H9 (cell line): ENCODE data around the gene CDH16. TPM values are rescaled to one million over a fixed set of nuclear protein-coding genes. Genes with fewer than 3 reads are reported as not detected.

Experiments
- DNase-seq: peaks from one replicate; pipeline ENCODE4 v3.0.0-alpha.2; 2017
- H2AFZ ChIP-seq: one replicate; pipeline ENCODE4 v1.6.1; 2013; ENCODE audit warnings: mild to moderate bottlenecking, low read length, control low read depth, moderate library complexity
- H2AK5ac ChIP-seq: 2 replicates; pipeline ENCODE4 v1.6.1; 2013; ENCODE audit warnings: low read length, control low read depth, mixed read lengths; ENCODE audit not compliant: insufficient read length
- H2BK120ac ChIP-seq: one replicate; pipeline ENCODE4 v1.6.1; 2013; ENCODE audit warnings: low read depth, mild to moderate bottlenecking, low read length, control low read depth, inconsistent platforms; ENCODE audit not compliant: poor library complexity, severe bottlenecking
- H2BK12ac ChIP-seq: 2 replicates; pipeline ENCODE4 v1.6.1; 2013; ENCODE audit warnings: low read length, control low read depth, mixed read lengths, low read depth; ENCODE audit not compliant: insufficient read length
- H2BK15ac ChIP-seq: 2 replicates; pipeline ENCODE4 v1.6.1; 2013; ENCODE audit warnings: low read depth, low read length, control low read depth
- H2BK20ac ChIP-seq: one replicate; pipeline ENCODE4 v1.6.1; 2013; ENCODE audit warnings: low read depth, mild to moderate bottlenecking, low read length, control low read depth, inconsistent platforms; ENCODE audit not compliant: poor library complexity, severe bottlenecking
- H2BK5ac ChIP-seq: 2 replicates; pipeline ENCODE4 v1.6.1; 2013; ENCODE audit warnings: low read length, control low read depth, mixed read lengths; ENCODE audit not compliant: insufficient read length
- H3K14ac ChIP-seq: 2 replicates; pipeline ENCODE4 v1.6.1; 2013; ENCODE audit warnings: low read length, control low read depth; ENCODE audit not compliant: insufficient read depth
- H3K18ac ChIP-seq: 2 replicates; pipeline ENCODE4 v1.6.1; 2013; ENCODE audit warnings: low read depth, mild to moderate bottlenecking, mixed read lengths, low read length, control low read depth; ENCODE audit not compliant: insufficient read length
- H3K23ac ChIP-seq: 2 replicates; pipeline ENCODE4 v1.6.1; 2013; ENCODE audit warnings: low read length, control low read depth, mixed read lengths, low read depth; ENCODE audit not compliant: insufficient read length
- H3K23me2 ChIP-seq: 2 replicates; pipeline ENCODE4 v1.6.1; 2013; ENCODE audit warnings: low read depth, mild to moderate bottlenecking, mixed read lengths, low read length, control low read depth; ENCODE audit not compliant: insufficient read length, poor library complexity, severe bottlenecking
- H3K27ac ChIP-seq: 2 replicates; pipeline ENCODE4 v1.5.1; 2013; ENCODE audit warnings: low read length, control low read depth, mixed read lengths, low read depth; ENCODE audit not compliant: insufficient read length
- H3K27me3 ChIP-seq: 2 replicates; pipeline ENCODE4 v1.6.1; 2013; ENCODE audit warnings: low read length, control low read depth, inconsistent platforms; ENCODE audit not compliant: insufficient read depth
- H3K4ac ChIP-seq: 2 replicates; pipeline ENCODE4 v1.6.1; 2013; ENCODE audit warnings: low read depth, mild to moderate bottlenecking, control low read depth, inconsistent platforms, low read length, moderate library complexity
- H3K4me1 ChIP-seq: 2 replicates; pipeline ENCODE4 v1.6.1; 2013; ENCODE audit warnings: low read length, control low read depth, inconsistent platforms; ENCODE audit not compliant: insufficient read depth
- H3K4me2 ChIP-seq: 2 replicates; pipeline ENCODE4 v1.6.1; 2013; ENCODE audit warnings: low read length, control low read depth, mixed read lengths; ENCODE audit not compliant: insufficient read length, insufficient read depth
- H3K56ac ChIP-seq: 2 replicates; pipeline ENCODE4 v1.6.1; 2013; ENCODE audit warnings: low read depth, mild to moderate bottlenecking, mixed read lengths, low read length, control low read depth; ENCODE audit not compliant: insufficient read length
- H3K79me1 ChIP-seq: 2 replicates; pipeline ENCODE4 v1.6.1; 2013; ENCODE audit warnings: low read depth, mild to moderate bottlenecking, moderate library complexity, low read length, control low read depth, inconsistent platforms; ENCODE audit not compliant: insufficient read depth, poor library complexity, severe bottlenecking
- H3K79me2 ChIP-seq: 2 replicates; pipeline ENCODE4 v1.6.1; 2013; ENCODE audit warnings: low read length, control low read depth, inconsistent platforms; ENCODE audit not compliant: insufficient read depth
- H3K9ac ChIP-seq: 2 replicates; pipeline ENCODE4 v1.6.1; 2013; ENCODE audit warnings: low read length, control low read depth, mixed read lengths; ENCODE audit not compliant: insufficient read length; ENCODE audit errors: extremely low read depth
- H3K9me3 ChIP-seq: one replicate; pipeline ENCODE4 v1.6.1; 2013; ENCODE audit warnings: low read depth, low read length, inconsistent platforms; ENCODE audit not compliant: control insufficient read depth
- H3T11ph ChIP-seq: one replicate; pipeline ENCODE4 v1.6.1; 2013; ENCODE audit warnings: mild to moderate bottlenecking, low read length, control low read depth, inconsistent platforms
- H4K20me1 ChIP-seq: one replicate; pipeline ENCODE4 v1.6.1; 2013; ENCODE audit not compliant: control insufficient read depth, insufficient read length, insufficient read depth
- H4K5ac ChIP-seq: 2 replicates; pipeline ENCODE4 v1.6.1; 2013; ENCODE audit warnings: low read depth, mild to moderate bottlenecking, mixed read lengths, low read length, control low read depth; ENCODE audit not compliant: insufficient read length
- H4K8ac ChIP-seq: replicated peaks from 2 replicates; pipeline ENCODE4 v1.6.1; 2013; ENCODE audit warnings: low read length, control low read depth, mixed read lengths, low read depth; ENCODE audit not compliant: insufficient read length
- H4K91ac ChIP-seq: 2 replicates; pipeline ENCODE4 v1.6.1; 2013; ENCODE audit warnings: low read depth, mild to moderate bottlenecking, moderate library complexity, mixed read lengths, low read length, control low read depth; ENCODE audit not compliant: insufficient read length
- H3K27ac Mint-ChIP-seq, 3 experiments: 2 replicates in 2 of 3; 3 replicates in 1 of 3; pipeline ENCODE4 v1.8.0; 2020 to 2021; ENCODE audit warnings: mixed read lengths in 3 of 3, mild to moderate bottlenecking in 1 of 3, moderate library complexity in 1 of 3
- H3K27me3 Mint-ChIP-seq: 2 replicates; pipeline ENCODE4 v1.8.0; 2021; ENCODE audit warnings: low read depth, mild to moderate bottlenecking, moderate library complexity, mixed read lengths
- H3K36me3 Mint-ChIP-seq, 3 experiments: 2 replicates in 2 of 3; 3 replicates in 1 of 3; pipeline ENCODE4 v1.8.0; 2020 to 2021; ENCODE audit warnings: low read depth in 3 of 3, mixed read lengths in 3 of 3; ENCODE audit not compliant: insufficient read depth in 1 of 3
- H3K4me1 Mint-ChIP-seq, 2 experiments: 2 replicates each; pipeline ENCODE4 v1.8.0; 2020; ENCODE audit warnings: mixed read lengths in 2 of 2
- H3K4me3 Mint-ChIP-seq, 2 experiments: 2 replicates in 1 of 2; 3 replicates in 1 of 2; pipeline ENCODE4 v1.8.0; 2020 to 2021; ENCODE audit warnings: mild to moderate bottlenecking in 2 of 2, mixed read lengths in 2 of 2, moderate library complexity in 1 of 2
- H3K9me3 Mint-ChIP-seq, 2 experiments: 2 replicates in 1 of 2; 3 replicates in 1 of 2; pipeline ENCODE4 v1.8.0; 2020; ENCODE audit warnings: mild to moderate bottlenecking in 2 of 2, mixed read lengths in 2 of 2, moderate library complexity in 1 of 2
- WGBS: extraction: QIAGEN DNeasy Blood & Tissue Kit; methylation state at CpG from one replicate; pipeline ENCODE4 v1.1.7; 2013; ENCODE audit warnings: missing lambda C conversion rate, low lambda C conversion rate, mixed read lengths; ENCODE audit not compliant: insufficient read length; ENCODE audit errors: extremely low coverage; 5-methylcytosine and 5-hydroxymethylcytosine counted together
- total RNA-seq: library from RNA; stranded (reverse); gene quantifications from 2 replicates; pipeline ENCODE4 v1.2.1, GENCODE V29; 2021
- TF ChIP-seq, protein P1 (sequence below): fragments of 200-600 bp; sonication (generic); conservative IDR thresholded peaks from 3 replicates; pipeline ENCODE4 v1.8.0; 2021; ENCODE audit warnings: antibody characterized with exemption, mild to moderate bottlenecking

CDH16 gene
- total RNA-seq, 1 experiment from 2014 or later: not detected

DNA sequence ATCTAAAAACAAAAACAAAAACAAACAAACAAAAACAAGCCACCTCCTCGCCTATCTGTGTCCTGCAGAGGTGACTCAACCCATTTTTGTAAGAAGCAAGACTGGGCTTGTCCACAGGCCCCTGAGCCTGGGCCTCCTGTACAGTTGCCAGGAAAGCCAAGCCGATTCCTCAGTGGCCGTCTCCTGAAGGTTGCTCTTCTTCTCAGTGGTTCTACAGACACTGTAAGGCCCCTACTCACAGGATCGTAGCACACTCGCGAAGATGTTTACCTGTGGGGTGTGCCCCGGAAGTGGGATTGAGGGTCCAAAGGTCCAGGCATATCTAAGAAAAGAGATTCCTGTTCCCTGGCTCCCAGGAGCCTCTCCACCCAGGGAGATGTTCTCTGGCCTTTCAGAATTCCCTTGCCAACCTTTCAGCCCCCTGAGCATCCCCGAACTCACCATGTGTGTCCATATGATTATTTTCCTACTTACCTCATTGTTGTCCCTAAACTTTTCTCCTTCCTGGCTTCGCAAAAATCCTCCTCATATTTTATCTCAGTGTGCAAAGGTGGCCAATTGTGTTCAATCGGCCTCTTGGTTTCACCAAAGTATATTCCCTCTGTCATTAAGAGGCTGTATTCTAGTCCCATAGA, 34.9 kb upstream of the CDH16 start:
- no peak overlapping the region for H4K5ac ChIP-seq
- no peaks in the 10 kb centered on the region for H3K4me1 ChIP-seq
- H3K27ac ChIP-seq: no peak overlapping the region
- DNase-seq: no peak
- no peak overlapping the region for H3K4me3 Mint-ChIP-seq
- H4K91ac ChIP-seq: no peak overlapping the region
- no peak overlapping the region for H3K18ac ChIP-seq
- no peak overlapping the region for H3K9ac ChIP-seq
- H4K8ac ChIP-seq: no peak overlapping the region
- H3K4me1 Mint-ChIP-seq: peaks cover 9% of the 10 kb centered on the region in 2 experiments
- no peaks in the 10 kb centered on the region for H3K23me2 ChIP-seq
- no peak overlapping the region for H2AFZ ChIP-seq
- H2BK120ac ChIP-seq: no peak overlapping the region
- H3K79me2 ChIP-seq: no peaks in the 10 kb centered on the region
- no peak overlapping the region for H3K4me2 ChIP-seq
- no peak overlapping the region for H2BK12ac ChIP-seq
- no peak overlapping the region for H2AK5ac ChIP-seq
- H3T11ph ChIP-seq: no peak overlapping the region
- H2BK15ac ChIP-seq: no peak overlapping the region
- no peaks in the 10 kb centered on the region for H3K79me1 ChIP-seq
- no peaks in the 10 kb centered on the region for H4K20me1 ChIP-seq
- H3K27me3 Mint-ChIP-seq: peaks cover 12% of the 10 kb centered on the region
- H3K23ac ChIP-seq: no peak overlapping the region
- no peaks in the 10 kb centered on the region for H3K9me3 ChIP-seq
- peaks cover 0 to 8% (median 6%) of the 10 kb centered on the region in 3 experiments; a peak in 4 of 7 replicates for H3K36me3 Mint-ChIP-seq
- H3K27me3 ChIP-seq: peaks cover 11% of the 10 kb centered on the region; the same call in 1 of the 2 replicates
- H2BK5ac ChIP-seq: no peak overlapping the region
- no peak overlapping the region for H3K27ac Mint-ChIP-seq
- H2BK20ac ChIP-seq: no peak overlapping the region
- TF ChIP-seq, protein P1, sequence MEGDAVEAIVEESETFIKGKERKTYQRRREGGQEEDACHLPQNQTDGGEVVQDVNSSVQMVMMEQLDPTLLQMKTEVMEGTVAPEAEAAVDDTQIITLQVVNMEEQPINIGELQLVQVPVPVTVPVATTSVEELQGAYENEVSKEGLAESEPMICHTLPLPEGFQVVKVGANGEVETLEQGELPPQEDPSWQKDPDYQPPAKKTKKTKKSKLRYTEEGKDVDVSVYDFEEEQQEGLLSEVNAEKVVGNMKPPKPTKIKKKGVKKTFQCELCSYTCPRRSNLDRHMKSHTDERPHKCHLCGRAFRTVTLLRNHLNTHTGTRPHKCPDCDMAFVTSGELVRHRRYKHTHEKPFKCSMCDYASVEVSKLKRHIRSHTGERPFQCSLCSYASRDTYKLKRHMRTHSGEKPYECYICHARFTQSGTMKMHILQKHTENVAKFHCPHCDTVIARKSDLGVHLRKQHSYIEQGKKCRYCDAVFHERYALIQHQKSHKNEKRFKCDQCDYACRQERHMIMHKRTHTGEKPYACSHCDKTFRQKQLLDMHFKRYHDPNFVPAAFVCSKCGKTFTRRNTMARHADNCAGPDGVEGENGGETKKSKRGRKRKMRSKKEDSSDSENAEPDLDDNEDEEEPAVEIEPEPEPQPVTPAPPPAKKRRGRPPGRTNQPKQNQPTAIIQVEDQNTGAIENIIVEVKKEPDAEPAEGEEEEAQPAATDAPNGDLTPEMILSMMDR: no peak
- no peak overlapping the region for H3K56ac ChIP-seq
- H3K14ac ChIP-seq: no peak overlapping the region
- no peak overlapping the region for H3K4ac ChIP-seq
- WGBS: no CpG with 5 or more reads among the region's 10 CpGs
- peaks cover 6 to 8% of the 10 kb centered on the region in 2 experiments; a peak in 3 of 5 replicates for H3K9me3 Mint-ChIP-seq
